Fibroblast of lung (primary cell): ENCODE results near the gene MMP23B. TPM values are rescaled to one million over a fixed set of nuclear protein-coding genes. Genes with fewer than 3 reads are reported as not detected.

ENCODE experiments used
- DNase-seq, 2 donors: peaks; one replicate each; pipeline versions ENCODE4 v3.0.0 to v3.0.0-alpha.2; 2010; ENCODE audit warnings: low read depth in 2 of 2
- H2AFZ ChIP-seq: 2 replicates; pipeline ENCODE4 v1.5.1; 2012; ENCODE audit warnings: low read length, control low read depth, inconsistent platforms
- H3K27ac ChIP-seq: 2 replicates; pipeline ENCODE4 v1.5.1; 2011; ENCODE audit warnings: low read length, control low read depth; ENCODE audit not compliant: insufficient read depth
- H3K27me3 ChIP-seq: 2 replicates; pipeline ENCODE4 v1.5.1; 2011; ENCODE audit warnings: mild to moderate bottlenecking, low read length; ENCODE audit not compliant: control insufficient read depth, insufficient read depth
- H3K36me3 ChIP-seq: 2 replicates; pipeline ENCODE4 v1.5.1; 2011; ENCODE audit warnings: low read length; ENCODE audit not compliant: control insufficient read depth, insufficient read depth
- H3K4me1 ChIP-seq: 2 replicates; pipeline ENCODE4 v1.5.1; 2011; ENCODE audit warnings: low read length; ENCODE audit not compliant: control insufficient read depth, insufficient read depth; ENCODE audit errors: extremely low read depth
- H3K4me2 ChIP-seq: 2 replicates; pipeline ENCODE4 v1.5.1; 2011; ENCODE audit warnings: low read length, control low read depth; ENCODE audit not compliant: insufficient read depth; ENCODE audit errors: extremely low read depth
- H3K4me3 ChIP-seq, 4 experiments: fragments of 200-600 bp in 1 of 4; sonication (generic) in 1 of 4; replicated peaks in 1 of 4; 2 replicates each; pipeline ENCODE4 v1.5.1; 2011 to 2016; ENCODE audit warnings: low read length in 4 of 4, low read depth in 3 of 4, mild to moderate bottlenecking in 3 of 4, control low read depth in 2 of 4, inconsistent platforms in 1 of 4, mixed read lengths in 1 of 4; ENCODE audit not compliant: insufficient read depth in 1 of 4; ENCODE audit errors: control extremely low read depth in 1 of 4
- H3K79me2 ChIP-seq: 2 replicates; pipeline ENCODE4 v1.5.1; 2012; ENCODE audit warnings: mild to moderate bottlenecking, low read length, inconsistent platforms; ENCODE audit not compliant: control insufficient read depth, insufficient read depth
- H3K9ac ChIP-seq: 2 replicates; pipeline ENCODE4 v1.5.1; 2011; ENCODE audit warnings: mild to moderate bottlenecking, low read length, control low read depth; ENCODE audit not compliant: insufficient read depth
- H3K9me3 ChIP-seq: 2 replicates; pipeline ENCODE4 v1.5.1; 2012; ENCODE audit warnings: low read depth, low read length; ENCODE audit not compliant: control insufficient read depth, insufficient read depth
- H4K20me1 ChIP-seq: 2 replicates; pipeline ENCODE4 v1.5.1; 2011; ENCODE audit warnings: low read length; ENCODE audit not compliant: control insufficient read depth, insufficient read depth; ENCODE audit errors: extremely low read depth
- EZH2 ChIP-seq: IDR thresholded peaks from 2 replicates; pipeline ENCODE4 v1.5.1; 2012; ENCODE audit warnings: low read length, control low read depth, mild to moderate bottlenecking; ENCODE audit errors: missing control alignments
- polyA plus RNA-seq, 2 donors: library from polyadenylated mRNA; depleted of rRNA in 1 of 2; stranded (reverse) in 1 of 2; unstranded in 1 of 2; fragments of >200 nt; gene quantifications; 2 replicates each; pipeline ENCODE4 v1.2.1, GENCODE V29; 2011 to 2012; ENCODE audit warnings: missing spikeins in 1 of 2
- total RNA-seq: library from RNA; depleted of rRNA; stranded (reverse); fragments of >200 nt; gene quantifications from 2 replicates; pipeline ENCODE4 v1.2.1, GENCODE V29; 2014
- TF ChIP-seq, protein P1 (sequence below), 2 donors: IDR thresholded peaks in 1 of 2; conservative IDR thresholded peaks in 1 of 2; 1 replicate in 1 of 2; 2 replicates in 1 of 2; pipeline ENCODE4 v1.5.1; 2011 to 2012; ENCODE audit warnings: low read length in 2 of 2, control low read depth in 1 of 2, inconsistent platforms in 1 of 2, low read depth in 1 of 2, mild to moderate bottlenecking in 1 of 2

Gene MMP23B
- total and polyA plus RNA-seq, 2 donors (not counting 1 experiment from before 2014, with no cell fraction given), result 0.89 to 4.6 TPM

DNA sequence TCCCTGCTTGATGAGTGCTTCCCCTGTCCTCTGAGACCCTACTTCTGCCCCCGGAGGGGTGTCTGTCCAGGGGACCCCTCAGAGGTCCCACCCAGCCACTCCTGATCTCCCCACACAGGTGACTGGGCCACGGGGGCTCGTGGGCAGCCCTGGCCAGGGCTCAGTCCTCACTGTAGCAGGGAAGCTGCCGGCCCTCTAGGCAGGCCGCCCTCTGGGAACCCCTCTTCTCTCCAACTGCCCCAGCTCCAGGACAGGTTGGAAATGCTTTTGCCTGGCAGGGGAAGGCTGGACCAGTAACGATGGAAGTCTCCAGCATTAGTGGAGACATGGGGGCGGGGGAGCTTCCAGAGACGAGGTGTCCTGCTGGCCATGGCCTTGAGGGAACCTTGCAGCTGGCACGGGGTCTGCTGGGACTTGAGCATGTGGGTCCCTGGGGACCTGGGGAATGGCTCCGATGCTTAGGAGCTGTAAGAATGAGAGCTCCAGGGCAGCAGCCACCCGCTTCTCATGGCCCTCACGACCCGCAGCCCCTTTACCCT, 28.9 kb upstream of the MMP23B start:
- no peaks in the 10 kb centered on the region for H3K79me2 ChIP-seq
- no peak overlapping the region for H3K27ac ChIP-seq
- peaks cover 4% of the 10 kb centered on the region for H3K27me3 ChIP-seq
- no peaks in the 10 kb centered on the region for H3K36me3 ChIP-seq
- TF ChIP-seq EZH2, result no peak
- TF ChIP-seq, protein P1, sequence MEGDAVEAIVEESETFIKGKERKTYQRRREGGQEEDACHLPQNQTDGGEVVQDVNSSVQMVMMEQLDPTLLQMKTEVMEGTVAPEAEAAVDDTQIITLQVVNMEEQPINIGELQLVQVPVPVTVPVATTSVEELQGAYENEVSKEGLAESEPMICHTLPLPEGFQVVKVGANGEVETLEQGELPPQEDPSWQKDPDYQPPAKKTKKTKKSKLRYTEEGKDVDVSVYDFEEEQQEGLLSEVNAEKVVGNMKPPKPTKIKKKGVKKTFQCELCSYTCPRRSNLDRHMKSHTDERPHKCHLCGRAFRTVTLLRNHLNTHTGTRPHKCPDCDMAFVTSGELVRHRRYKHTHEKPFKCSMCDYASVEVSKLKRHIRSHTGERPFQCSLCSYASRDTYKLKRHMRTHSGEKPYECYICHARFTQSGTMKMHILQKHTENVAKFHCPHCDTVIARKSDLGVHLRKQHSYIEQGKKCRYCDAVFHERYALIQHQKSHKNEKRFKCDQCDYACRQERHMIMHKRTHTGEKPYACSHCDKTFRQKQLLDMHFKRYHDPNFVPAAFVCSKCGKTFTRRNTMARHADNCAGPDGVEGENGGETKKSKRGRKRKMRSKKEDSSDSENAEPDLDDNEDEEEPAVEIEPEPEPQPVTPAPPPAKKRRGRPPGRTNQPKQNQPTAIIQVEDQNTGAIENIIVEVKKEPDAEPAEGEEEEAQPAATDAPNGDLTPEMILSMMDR (conservative IDR thresholded peaks at IDR 0.05 in 1 of 2, IDR thresholded peaks at IDR 0.05 in 1 of 2; ENCODE audit: low read depth in 1 of 2, low read length in 2 of 2), result no peak
- no peaks in the 10 kb centered on the region for H3K9me3 ChIP-seq
- H3K9ac ChIP-seq, result no peak overlapping the region
- no peak overlapping the region for H2AFZ ChIP-seq
- H4K20me1 ChIP-seq, result no peaks in the 10 kb centered on the region
- no peak overlapping the region for H3K4me2 ChIP-seq
- no peaks in the 10 kb centered on the region for H3K4me1 ChIP-seq
- DNase-seq, result no peak
- H3K4me3 ChIP-seq, result no peak overlapping the region

DNA sequence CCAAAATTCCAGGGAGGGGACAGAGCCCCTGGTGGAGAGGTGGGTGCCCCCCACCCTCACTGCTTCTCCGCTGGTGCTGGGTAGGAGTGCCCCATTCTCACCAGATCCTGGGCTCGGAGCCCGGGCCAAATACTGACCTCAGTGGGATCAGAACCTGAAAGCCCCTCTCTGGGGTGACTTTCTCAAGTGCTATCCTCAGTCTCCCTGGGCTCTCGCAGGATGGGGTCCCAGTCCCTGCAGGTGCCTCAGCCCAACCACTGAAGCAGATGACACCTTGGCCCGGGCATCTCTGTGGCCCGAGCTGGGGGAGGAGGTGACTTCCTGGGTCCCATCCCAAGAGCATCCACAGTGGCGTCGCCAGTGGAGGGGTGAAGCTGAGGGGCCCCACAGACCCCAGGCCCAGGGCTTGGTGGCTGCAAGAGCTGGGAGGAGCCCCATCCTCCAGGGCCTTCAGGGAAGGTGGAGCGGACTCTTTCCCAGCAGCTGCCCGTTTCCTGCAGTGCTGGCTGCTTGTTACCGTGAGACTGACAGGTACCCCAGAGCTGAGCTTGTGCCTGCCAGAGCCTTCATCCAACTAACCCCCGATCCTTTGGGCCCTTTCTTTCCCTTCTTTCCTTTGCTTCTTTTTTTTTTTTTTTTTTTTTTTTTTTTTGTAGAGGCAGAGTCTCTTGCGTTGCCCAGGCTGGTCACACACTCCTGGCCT, 28.2 kb upstream of the MMP23B start:
- H3K27me3 ChIP-seq, result peaks cover 4% of the 10 kb centered on the region
- H3K4me2 ChIP-seq, result no peak overlapping the region
- H3K9ac ChIP-seq, result no peak overlapping the region
- H2AFZ ChIP-seq, result no peak overlapping the region
- no peaks in the 10 kb centered on the region for H3K4me1 ChIP-seq
- H4K20me1 ChIP-seq, result no peaks in the 10 kb centered on the region
- no peaks in the 10 kb centered on the region for H3K36me3 ChIP-seq
- TF ChIP-seq EZH2, result no peak
- TF ChIP-seq, protein P1 (conservative IDR thresholded peaks at IDR 0.05 in 1 of 2, IDR thresholded peaks at IDR 0.05 in 1 of 2; ENCODE audit: low read depth in 1 of 2, low read length in 2 of 2), result no peak
- DNase-seq, result no peak
- no peaks in the 10 kb centered on the region for H3K79me2 ChIP-seq
- no peaks in the 10 kb centered on the region for H3K9me3 ChIP-seq
- H3K4me3 ChIP-seq, result no peak overlapping the region
- no peak overlapping the region for H3K27ac ChIP-seq

DNA sequence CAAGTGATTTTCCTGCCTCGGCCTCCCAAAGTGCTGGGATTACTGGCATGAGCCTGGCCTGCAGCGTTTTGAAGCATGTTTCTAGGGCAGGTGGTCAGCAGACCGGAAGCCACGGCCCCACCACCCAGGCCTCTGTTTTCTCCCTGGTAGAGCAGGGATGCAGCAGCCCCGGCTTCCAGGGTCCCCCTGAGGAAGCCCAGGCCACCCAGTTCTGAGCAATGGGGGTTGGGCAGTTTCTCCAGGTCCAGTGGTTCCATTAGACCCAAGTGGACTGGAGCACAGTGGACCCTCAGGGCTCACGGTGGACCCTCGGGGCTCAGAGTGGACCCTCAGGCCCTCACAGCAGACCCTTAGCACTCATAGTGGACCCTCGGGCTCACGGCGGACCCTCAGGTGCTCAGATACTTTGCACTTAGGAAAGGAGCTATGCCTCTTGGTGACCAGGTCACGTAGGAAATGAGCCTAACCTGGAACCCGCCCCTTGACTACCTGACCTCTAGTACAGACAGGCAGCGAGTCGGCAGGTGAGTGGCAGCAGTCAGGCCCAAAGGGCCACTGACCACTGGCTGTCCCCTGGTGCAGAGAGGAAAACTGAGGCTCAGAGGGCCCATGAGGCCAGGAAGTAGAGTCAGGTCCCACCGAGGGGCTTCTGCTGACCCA, 27.5 kb upstream of the MMP23B start:
- no peak overlapping the region for H3K9ac ChIP-seq
- no peak for DNase-seq
- no peaks in the 10 kb centered on the region for H3K4me1 ChIP-seq
- H3K4me3 ChIP-seq, result no peak overlapping the region
- H3K27me3 ChIP-seq, result peaks cover 4% of the 10 kb centered on the region
- no peaks in the 10 kb centered on the region for H3K9me3 ChIP-seq
- no peak for TF ChIP-seq EZH2
- TF ChIP-seq, protein P1 (conservative IDR thresholded peaks at IDR 0.05 in 1 of 2, IDR thresholded peaks at IDR 0.05 in 1 of 2; ENCODE audit: low read depth in 1 of 2, low read length in 2 of 2), result no peak
- no peaks in the 10 kb centered on the region for H4K20me1 ChIP-seq
- no peak overlapping the region for H3K4me2 ChIP-seq
- H2AFZ ChIP-seq, result no peak overlapping the region
- H3K36me3 ChIP-seq, result no peaks in the 10 kb centered on the region
- H3K79me2 ChIP-seq, result no peaks in the 10 kb centered on the region
- H3K27ac ChIP-seq, result no peak overlapping the region
